Keratinocyte (primary cell): ENCODE data around the gene CUL2. TPM values are rescaled to one million over a fixed set of nuclear protein-coding genes. Genes with fewer than 3 reads are reported as not detected.

Experiments
- DNase-seq: peaks from one replicate; pipeline ENCODE4 v3.0.0-alpha.2; 2011; ENCODE audit warnings: low read depth, missing footprints, low spot score
- FAIRE-seq: peaks from 2 replicates; lab custom pipeline; 2011; peaks lifted over from hg19 to GRCh38; lab: Jason Lieb, UNC
- H2AFZ ChIP-seq: 2 replicates; pipeline ENCODE4 v1.6.0; 2012; ENCODE audit warnings: low read length, control low read depth, inconsistent platforms; ENCODE audit not compliant: control insufficient read depth
- H3K27ac ChIP-seq: 2 replicates; pipeline ENCODE4 v1.5.1; 2011; ENCODE audit warnings: low read length; ENCODE audit not compliant: control insufficient read depth, insufficient read depth
- H3K27me3 ChIP-seq: 3 replicates; pipeline ENCODE4 v1.6.0; 2011; ENCODE audit warnings: low read length; ENCODE audit not compliant: control insufficient read depth, insufficient read depth; ENCODE audit errors: extremely low read depth
- H3K36me3 ChIP-seq, 2 experiments: 2 replicates in 1 of 2; 3 replicates in 1 of 2; pipeline ENCODE4 v1.5.1; 2011; ENCODE audit warnings: low read length in 2 of 2, mild to moderate bottlenecking in 1 of 2; ENCODE audit not compliant: control insufficient read depth in 2 of 2, insufficient read depth in 2 of 2; ENCODE audit errors: extremely low read depth in 1 of 2
- H3K4me1 ChIP-seq: 3 replicates; pipeline ENCODE4 v1.5.1; 2011; ENCODE audit warnings: low read length; ENCODE audit not compliant: control insufficient read depth, insufficient read depth; ENCODE audit errors: extremely low read depth
- H3K4me2 ChIP-seq: 3 replicates; pipeline ENCODE4 v1.6.0; 2011; ENCODE audit warnings: low read depth, low read length; ENCODE audit not compliant: control insufficient read depth, insufficient read depth; ENCODE audit errors: extremely low read depth
- H3K4me3 ChIP-seq, 3 experiments: fragments of 200-600 bp in 1 of 3; sonication (generic) in 1 of 3; 2 replicates in 2 of 3; 3 replicates in 1 of 3; pipeline ENCODE4 v1.5.1; 2011 to 2016; ENCODE audit warnings: low read length in 3 of 3, mild to moderate bottlenecking in 3 of 3, control low read depth in 2 of 3, inconsistent platforms in 1 of 3, low read depth in 1 of 3, mixed read lengths in 1 of 3, mixed run types in 1 of 3, moderate library complexity in 1 of 3; ENCODE audit not compliant: control insufficient read depth in 2 of 3, insufficient read depth in 2 of 3; ENCODE audit errors: extremely low read depth in 1 of 3
- H3K79me2 ChIP-seq: 2 replicates; pipeline ENCODE4 v1.6.0; 2012; ENCODE audit warnings: low read length; ENCODE audit not compliant: control insufficient read depth, insufficient read depth
- H3K9ac ChIP-seq: 3 replicates; pipeline ENCODE4 v1.6.0; 2011; ENCODE audit warnings: low read length; ENCODE audit not compliant: control insufficient read depth, insufficient read depth; ENCODE audit errors: extremely low read depth
- H3K9me1 ChIP-seq: 3 replicates; pipeline ENCODE4 v1.6.0; 2011; ENCODE audit warnings: low read length; ENCODE audit not compliant: control insufficient read depth, insufficient read depth; ENCODE audit errors: extremely low read depth
- H3K9me3 ChIP-seq: 2 replicates; pipeline ENCODE4 v1.5.1; 2012; ENCODE audit warnings: low read depth, low read length; ENCODE audit not compliant: control insufficient read depth
- H4K20me1 ChIP-seq: 3 replicates; pipeline ENCODE4 v1.6.0; 2011; ENCODE audit warnings: low read length; ENCODE audit not compliant: control insufficient read depth, insufficient read depth; ENCODE audit errors: extremely low read depth
- CTCF ChIP-seq, 3 experiments: IDR thresholded peaks in 1 of 3; conservative IDR thresholded peaks in 1 of 3; optimal IDR thresholded peaks in 1 of 3; 2 replicates in 2 of 3; 3 replicates in 1 of 3; pipeline versions ENCODE3 to v1.5.1; 2011; ENCODE audit warnings: low read length in 3 of 3, mild to moderate bottlenecking in 3 of 3, moderate library complexity in 2 of 3, control low read depth in 1 of 3, inconsistent platforms in 1 of 3; ENCODE audit not compliant: insufficient read depth in 2 of 3; ENCODE audit errors: extremely low read depth in 1 of 3
- EZH2 ChIP-seq: IDR thresholded peaks from one replicate; pipeline ENCODE4 v1.6.1; 2012; ENCODE audit warnings: inconsistent platforms, mild to moderate bottlenecking, low read length, moderate library complexity
- dilution Hi-C: fragments of 300-500 bp; cut with MboI; formaldehyde crosslinking; loops from one replicate; pipeline ENCODE4 v1.7.0; 2020; ENCODE audit warnings: low sequenced_read_pairs; ENCODE audit not compliant: extremely low pct_ligation_motif_present
- polyA plus RNA-seq, 5 experiments: library from polyadenylated mRNA; depleted of rRNA in 3 of 5; stranded (reverse) in 3 of 5; stranded (forward) in 1 of 5; unstranded in 1 of 5; fragments of >200 nt; gene quantifications; 1 replicate in 1 of 5; 2 replicates in 3 of 5; 3 replicates in 1 of 5; pipeline versions ENCODE4 v1.2.1 to v1.2.3, GENCODE V29; 2011 to 2012; ENCODE audit warnings: missing spikeins in 2 of 5, low read depth in 1 of 5, low replicate concordance in 1 of 5

Gene CUL2
- polyA plus RNA-seq, 1 donor (not counting 4 experiments of a cell fraction or from before 2014, with no cell fraction given) = 39.7 TPM

GRCh38 chr10:35025916-35026315, 64.2 kb downstream of the CUL2 start:
- Histone ChIP-seq H3K4me2 (no peak overlapping the region), H3K4me3 (no peak overlapping the region), H3K9ac (no peak overlapping the region), H2AFZ (no peak overlapping the region), H3K27me3 (no peaks in the 10 kb centered on the region), H3K27ac (no peak overlapping the region), H3K36me3 (peaks cover 6 to 12% of the 10 kb centered on the region in 2 experiments), H3K79me2 (no peaks in the 10 kb centered on the region), H4K20me1 (no peaks in the 10 kb centered on the region), H3K9me1 (no peaks in the 10 kb centered on the region), H3K9me3 (no peaks in the 10 kb centered on the region), H3K4me1 (peaks cover 5% of the 10 kb centered on the region)
- no peak for TF ChIP-seq EZH2
- TF ChIP-seq CTCF (optimal IDR thresholded peaks at IDR 0.05 in 1 of 3, IDR thresholded peaks at IDR 0.05 in 1 of 3, conservative IDR thresholded peaks at IDR 0.05 in 1 of 3; ENCODE audit: extremely low read depth in 1 of 3, insufficient read depth in 2 of 3, low read length in 3 of 3) = no peak
- no peak for FAIRE-seq
- DNase-seq = peak; percentile 21
- dilution Hi-C loops = no loop called here

- DNase-seq = no peak
- dilution Hi-C loops = no loop called here
- Histone ChIP-seq H3K27ac (no peak overlapping the region), H3K36me3 (peaks cover 3 to 11% of the 10 kb centered on the region in 2 experiments), H2AFZ (no peak overlapping the region), H3K9ac (no peak overlapping the region), H4K20me1 (no peaks in the 10 kb centered on the region), H3K9me1 (no peaks in the 10 kb centered on the region), H3K4me2 (no peak overlapping the region), H3K4me1 (peaks cover 7% of the 10 kb centered on the region), H3K9me3 (no peaks in the 10 kb centered on the region), H3K4me3 (no peak overlapping the region), H3K27me3 (no peaks in the 10 kb centered on the region), H3K79me2 (no peaks in the 10 kb centered on the region)
- no peak for TF ChIP-seq EZH2
- no peak for TF ChIP-seq CTCF (optimal IDR thresholded peaks at IDR 0.05 in 1 of 3, IDR thresholded peaks at IDR 0.05 in 1 of 3, conservative IDR thresholded peaks at IDR 0.05 in 1 of 3; ENCODE audit: extremely low read depth in 1 of 3, insufficient read depth in 2 of 3, low read length in 3 of 3)
- FAIRE-seq = no peak
Observed at GRCh38 chr10:35020481-35020880, 69.7 kb downstream of the CUL2 start.
